ENCODE results near the gene SGSH.

GRCh38 chr17:80243526-80244433, 23.6 kb upstream of the SGSH start:
- TF ChIP-seq, protein P1, sequence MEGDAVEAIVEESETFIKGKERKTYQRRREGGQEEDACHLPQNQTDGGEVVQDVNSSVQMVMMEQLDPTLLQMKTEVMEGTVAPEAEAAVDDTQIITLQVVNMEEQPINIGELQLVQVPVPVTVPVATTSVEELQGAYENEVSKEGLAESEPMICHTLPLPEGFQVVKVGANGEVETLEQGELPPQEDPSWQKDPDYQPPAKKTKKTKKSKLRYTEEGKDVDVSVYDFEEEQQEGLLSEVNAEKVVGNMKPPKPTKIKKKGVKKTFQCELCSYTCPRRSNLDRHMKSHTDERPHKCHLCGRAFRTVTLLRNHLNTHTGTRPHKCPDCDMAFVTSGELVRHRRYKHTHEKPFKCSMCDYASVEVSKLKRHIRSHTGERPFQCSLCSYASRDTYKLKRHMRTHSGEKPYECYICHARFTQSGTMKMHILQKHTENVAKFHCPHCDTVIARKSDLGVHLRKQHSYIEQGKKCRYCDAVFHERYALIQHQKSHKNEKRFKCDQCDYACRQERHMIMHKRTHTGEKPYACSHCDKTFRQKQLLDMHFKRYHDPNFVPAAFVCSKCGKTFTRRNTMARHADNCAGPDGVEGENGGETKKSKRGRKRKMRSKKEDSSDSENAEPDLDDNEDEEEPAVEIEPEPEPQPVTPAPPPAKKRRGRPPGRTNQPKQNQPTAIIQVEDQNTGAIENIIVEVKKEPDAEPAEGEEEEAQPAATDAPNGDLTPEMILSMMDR (conservative IDR thresholded peaks at IDR 0.05) = no peak
- TF ChIP-seq ZFX (IDR thresholded peaks at IDR 0.05) = no peak
